ENCODE results near the gene SUN3.

GRCh38 chr7:48049850-48050249 is 20.9 kb upstream of the SUN3 start:
- TF ChIP-seq POLR2A (IDR thresholded peaks at IDR 0.05): no peak
- TF ChIP-seq CTCF (IDR thresholded peaks at IDR 0.05): no peak

All from heart left ventricle (tissue), 13 donors.